PC-9 (cell line): ENCODE results near the gene CMTM8.

ENCODE experiments used
- EZH2 ChIP-seq: fragments of 200-600 bp; sonication (generic); IDR thresholded peaks from 2 replicates; pipeline ENCODE4 v1.8.0; 2017; ENCODE audit warnings: antibody characterized with exemption, low read depth
- TF ChIP-seq, protein P1 (sequence below): fragments of 200-600 bp; sonication (generic); conservative IDR thresholded peaks from 2 replicates; pipeline ENCODE4 v1.6.1; 2017; ENCODE audit warnings: mixed run types, antibody characterized with exemption, mild to moderate bottlenecking, moderate library complexity

DNA sequence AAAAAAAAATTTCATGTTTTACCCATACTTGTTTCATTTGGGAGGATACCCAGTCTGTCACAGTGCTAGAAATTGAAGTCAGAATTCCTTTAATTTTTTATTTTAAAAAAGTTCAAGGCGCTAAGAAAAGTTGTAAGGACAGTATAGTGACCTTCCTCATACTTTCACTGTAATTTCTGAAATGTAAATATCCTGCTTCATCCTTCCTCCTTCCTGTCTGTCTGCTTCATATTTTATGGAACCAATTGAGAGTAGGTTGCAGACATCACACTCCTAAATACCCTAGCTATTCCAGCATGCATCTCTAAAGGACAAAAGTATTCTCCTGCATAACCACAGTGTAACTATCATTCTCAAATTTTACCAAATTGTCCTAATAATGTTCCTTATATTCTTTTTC is 35.8 kb downstream of the CMTM8 start:
- TF ChIP-seq, protein P1, sequence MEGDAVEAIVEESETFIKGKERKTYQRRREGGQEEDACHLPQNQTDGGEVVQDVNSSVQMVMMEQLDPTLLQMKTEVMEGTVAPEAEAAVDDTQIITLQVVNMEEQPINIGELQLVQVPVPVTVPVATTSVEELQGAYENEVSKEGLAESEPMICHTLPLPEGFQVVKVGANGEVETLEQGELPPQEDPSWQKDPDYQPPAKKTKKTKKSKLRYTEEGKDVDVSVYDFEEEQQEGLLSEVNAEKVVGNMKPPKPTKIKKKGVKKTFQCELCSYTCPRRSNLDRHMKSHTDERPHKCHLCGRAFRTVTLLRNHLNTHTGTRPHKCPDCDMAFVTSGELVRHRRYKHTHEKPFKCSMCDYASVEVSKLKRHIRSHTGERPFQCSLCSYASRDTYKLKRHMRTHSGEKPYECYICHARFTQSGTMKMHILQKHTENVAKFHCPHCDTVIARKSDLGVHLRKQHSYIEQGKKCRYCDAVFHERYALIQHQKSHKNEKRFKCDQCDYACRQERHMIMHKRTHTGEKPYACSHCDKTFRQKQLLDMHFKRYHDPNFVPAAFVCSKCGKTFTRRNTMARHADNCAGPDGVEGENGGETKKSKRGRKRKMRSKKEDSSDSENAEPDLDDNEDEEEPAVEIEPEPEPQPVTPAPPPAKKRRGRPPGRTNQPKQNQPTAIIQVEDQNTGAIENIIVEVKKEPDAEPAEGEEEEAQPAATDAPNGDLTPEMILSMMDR, result no peak
- TF ChIP-seq EZH2, result no peak
